Activated CD4-positive, alpha-beta T cell treated with anti-CD3 and anti-CD28 coated beads, Interleukin-2, Interleukin-6, amounts not matched to agents 100 ng/mL and 50 ng/mL, durations not matched to agents 16 hours and 8 hours (primary cell): ENCODE measurements around the gene COBL.

ENCODE experiments used
- DNase-seq: peaks from one replicate; pipeline ENCODE4 v3.0.0-alpha.2; 2020

Gene COBL

DNA sequence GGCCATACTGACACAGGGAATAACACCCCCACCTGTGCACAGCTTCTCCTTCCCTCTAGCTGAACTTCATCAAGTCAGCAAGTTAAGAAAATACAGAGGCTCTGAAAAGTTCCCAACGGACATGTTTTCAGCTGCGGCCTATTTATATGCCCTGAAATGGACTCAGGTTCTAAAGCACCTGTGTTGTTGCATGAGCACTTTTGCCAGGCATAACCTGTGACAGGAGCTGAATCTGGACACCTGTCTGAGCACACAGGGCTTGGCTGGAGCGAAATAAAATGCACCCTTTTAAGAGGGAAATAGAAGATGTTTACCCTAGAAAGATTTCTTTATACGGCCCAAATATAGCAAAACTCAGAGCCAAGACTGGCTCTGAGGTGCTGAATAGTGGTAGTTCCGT, 46.7 kb downstream of the COBL start:
- DNase-seq: no peak

GRCh38 chr7:51269321-51269720, 47.3 kb downstream of the COBL start:
- no peak for DNase-seq

DNA sequence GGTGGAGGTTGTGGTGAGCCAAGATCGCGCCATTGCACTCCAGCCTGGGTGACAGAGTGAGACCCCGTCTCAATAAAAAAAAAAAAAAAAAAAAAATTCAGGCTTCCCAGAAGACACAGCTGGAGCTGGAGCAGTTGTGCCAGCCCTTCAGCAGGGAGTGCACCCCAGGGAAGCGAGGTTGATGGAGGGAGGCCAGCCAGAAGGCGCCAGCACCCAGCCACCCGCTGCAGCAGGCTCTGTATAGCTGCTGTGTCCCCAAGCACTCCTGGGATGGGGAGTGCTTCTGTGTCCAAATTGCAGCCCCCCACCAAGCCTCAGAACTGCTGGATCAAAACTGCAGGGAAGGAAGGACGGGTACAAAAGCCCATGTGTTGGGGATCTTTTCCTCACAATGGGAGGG, 47.8 kb downstream of the COBL start:
- no peak for DNase-seq

- no peak for DNase-seq
Measured at GRCh38 chr7:51267169-51267568, 49.4 kb downstream of the COBL start.

DNA sequence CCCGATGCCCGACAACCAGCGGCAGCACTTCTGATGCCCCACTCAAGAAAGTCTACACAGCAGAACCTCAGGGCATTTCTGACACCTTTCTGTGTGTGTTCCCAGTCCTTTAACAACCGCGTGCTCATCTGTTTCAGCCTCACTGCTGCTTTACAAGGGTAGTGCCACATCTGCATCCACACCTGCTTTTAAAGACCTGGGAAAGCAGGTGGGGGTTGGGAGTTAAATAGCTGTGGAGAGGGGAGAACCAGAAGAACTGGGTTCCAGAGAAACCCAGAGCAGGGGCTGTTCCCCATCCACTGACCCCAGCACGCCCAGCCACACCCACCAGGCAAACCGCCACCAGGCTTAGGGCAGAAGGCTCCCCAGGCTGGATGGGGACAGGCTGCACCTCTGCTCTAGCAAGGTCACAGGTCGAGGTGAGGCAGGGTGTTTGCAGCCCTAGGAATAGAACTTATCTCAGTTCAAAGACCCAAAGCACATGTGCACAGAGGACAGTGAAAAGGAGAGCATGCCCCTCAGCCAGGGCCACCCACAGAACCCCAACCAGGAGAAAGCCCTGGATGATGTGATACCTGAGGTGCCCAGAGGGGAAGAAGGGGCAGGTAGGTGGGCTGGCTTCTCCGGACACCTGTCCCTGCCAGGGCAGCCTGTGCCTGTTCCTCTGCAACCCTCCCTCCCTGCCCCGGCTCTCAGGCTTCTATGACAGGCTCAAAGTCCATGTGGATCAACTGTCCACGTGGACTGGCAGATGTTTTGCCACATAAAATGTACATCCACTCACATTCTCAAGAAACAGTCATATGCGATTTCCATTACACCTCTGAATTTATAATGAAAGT, 51.3 kb downstream of the COBL start:
- no peak for DNase-seq

- DNase-seq: no peak
Measured at GRCh38 chr7:51263631-51264484, 52.8 kb downstream of the COBL start.

GRCh38 chr7:51262796-51263531, 53.6 kb downstream of the COBL start:
- DNase-seq: no peak

GRCh38 chr7:51261950-51262795, 54.4 kb downstream of the COBL start:
- DNase-seq: no peak

DNA sequence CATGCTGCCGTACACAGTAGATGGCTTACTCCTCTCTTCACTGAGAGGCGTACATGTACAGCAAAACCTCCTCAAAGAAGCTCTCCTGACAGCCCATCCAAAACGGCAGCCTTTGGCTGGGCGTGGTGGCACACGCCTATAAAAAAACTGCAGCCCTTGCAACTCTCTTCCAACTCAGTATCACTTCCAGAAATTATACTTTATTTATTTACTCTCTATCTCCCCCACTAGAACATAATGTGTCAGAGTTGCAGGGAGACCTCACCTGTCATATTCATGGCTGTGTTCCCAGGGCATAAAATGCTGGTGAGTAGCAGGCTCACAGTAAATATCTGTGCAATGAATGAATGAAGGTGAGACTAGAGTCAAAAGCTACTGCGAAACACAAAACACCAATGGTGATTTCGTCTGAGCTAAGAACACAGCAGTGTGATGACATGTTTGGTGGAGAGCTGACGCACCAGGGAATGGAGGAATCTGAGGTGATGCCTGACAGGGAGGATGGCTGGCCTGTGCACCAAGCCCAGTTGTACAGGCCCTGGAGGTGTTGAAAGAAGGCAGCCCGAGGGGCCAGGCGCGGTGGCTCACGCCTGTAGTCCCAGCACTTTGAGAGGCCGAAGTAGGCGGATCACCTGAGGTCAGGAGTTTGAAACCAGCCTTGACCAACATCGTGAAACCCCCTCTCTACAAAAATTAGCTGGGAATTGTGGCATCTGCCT, 55.3 kb downstream of the COBL start:
- DNase-seq: no peak

GRCh38 chr7:51260516-51260915, 56.1 kb downstream of the COBL start:
- DNase-seq: no peak

GRCh38 chr7:51259766-51260165, 56.8 kb downstream of the COBL start:
- DNase-seq: no peak

GRCh38 chr7:51256916-51257315, 59.7 kb downstream of the COBL start:
- no peak for DNase-seq

- no peak for DNase-seq
Measured at GRCh38 chr7:51256209-51256781, 60.3 kb downstream of the COBL start.

DNA sequence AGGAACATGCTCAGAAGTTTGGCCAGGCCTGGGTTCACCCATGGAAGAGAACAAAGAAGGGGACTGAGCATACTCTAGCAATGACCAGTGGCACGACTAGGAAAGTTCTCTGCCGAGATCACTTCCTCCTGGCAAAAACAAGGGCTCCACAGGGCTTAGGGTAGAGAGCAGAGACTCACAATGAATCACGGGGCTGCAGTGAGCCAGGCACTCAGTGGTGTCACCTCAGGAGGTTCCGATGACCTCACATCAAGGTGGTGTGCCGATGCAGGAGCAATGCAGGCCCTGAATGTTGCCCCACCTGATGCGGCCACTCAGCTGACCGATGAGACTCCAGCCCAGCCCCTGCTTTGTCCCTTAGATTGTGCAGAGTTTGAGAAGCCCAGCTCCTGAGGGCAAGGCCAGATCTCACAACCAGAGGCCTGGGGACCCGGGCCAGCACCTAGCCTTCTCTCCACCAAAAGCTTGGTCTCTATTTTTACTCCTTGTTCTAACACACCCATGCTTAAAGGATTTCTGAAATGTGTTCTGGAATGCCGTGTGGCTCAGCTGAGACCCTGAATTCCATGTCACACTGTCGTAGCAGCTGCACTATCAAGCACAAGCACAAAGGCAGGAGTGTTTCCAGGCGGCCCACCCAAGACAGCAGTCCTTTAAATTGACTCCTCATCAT, 60.9 kb downstream of the COBL start:
- no peak for DNase-seq

DNA sequence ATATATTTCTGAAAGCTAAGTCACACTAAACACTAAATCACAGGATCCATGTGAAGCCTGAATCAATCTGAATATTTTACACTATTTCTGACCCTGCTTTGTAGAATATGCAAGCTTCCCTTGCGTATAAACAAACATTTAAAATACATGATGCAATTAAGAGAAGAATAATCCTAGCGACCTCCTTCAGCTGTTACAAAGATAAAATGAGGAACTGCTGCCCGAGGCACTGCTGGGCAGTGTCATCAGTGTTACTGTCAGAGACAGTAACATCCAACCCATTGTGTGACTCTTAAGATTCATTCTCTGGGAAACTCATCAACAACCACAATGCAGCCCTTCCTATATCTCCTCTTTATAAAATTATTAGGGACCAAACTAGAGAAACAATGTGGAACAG, 61.6 kb downstream of the COBL start:
- DNase-seq: no peak

DNA sequence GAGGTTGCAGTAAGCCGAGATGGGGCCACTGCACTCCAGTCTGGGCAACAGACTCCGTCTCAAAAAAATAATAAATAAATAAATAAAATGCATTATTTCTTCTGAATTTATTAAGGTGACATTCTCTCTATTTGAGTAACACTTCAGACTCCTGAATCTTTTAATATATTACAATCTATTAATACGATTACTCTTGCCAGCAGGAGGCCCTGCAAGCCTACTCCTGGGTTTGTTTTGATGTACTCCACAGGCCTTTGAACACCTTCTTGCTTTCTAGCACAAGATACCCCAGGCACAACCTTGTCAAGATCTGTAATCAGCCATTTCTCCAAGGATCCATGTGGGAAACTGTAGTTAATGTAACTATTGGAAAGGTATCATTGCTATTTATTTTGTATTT, 63.5 kb downstream of the COBL start:
- DNase-seq: no peak

DNA sequence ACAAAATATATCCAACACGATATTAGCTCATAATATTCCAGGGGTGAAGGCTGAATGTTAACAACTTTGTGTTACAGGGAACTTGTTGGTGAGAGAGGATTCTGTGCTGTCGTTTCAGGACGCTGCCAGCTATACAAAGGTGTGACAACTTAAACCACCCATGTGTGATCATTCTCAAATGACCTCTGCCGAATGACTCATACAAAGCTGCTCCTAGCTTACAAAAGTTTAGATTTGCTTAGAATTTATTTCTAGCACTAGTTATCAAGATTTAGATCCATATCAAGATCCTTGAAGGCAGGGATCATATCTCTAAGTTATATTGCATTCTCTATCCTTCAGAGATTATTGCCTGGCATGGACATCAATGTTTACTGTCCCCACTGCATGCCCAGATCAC, 65.3 kb downstream of the COBL start:
- DNase-seq: no peak

DNA sequence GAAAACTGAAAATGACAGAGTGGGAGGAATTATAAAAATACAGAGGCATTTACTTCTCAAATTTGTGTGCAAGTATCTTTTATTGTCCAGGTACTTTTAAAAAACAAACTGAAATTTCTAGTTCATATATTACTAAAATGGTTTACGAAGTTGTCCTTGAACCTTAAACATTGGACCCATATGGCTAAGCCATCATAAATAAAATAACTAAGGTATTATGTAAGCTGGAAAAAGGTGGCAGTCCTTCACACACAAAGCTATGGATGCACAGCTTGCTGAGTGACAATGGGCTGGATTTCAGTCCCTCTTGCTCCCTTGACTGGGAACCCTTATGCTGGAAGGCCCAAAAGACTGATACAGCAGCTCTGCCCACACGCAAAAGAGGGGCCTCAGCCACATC, 66.1 kb downstream of the COBL start:
- DNase-seq: no peak

DNA sequence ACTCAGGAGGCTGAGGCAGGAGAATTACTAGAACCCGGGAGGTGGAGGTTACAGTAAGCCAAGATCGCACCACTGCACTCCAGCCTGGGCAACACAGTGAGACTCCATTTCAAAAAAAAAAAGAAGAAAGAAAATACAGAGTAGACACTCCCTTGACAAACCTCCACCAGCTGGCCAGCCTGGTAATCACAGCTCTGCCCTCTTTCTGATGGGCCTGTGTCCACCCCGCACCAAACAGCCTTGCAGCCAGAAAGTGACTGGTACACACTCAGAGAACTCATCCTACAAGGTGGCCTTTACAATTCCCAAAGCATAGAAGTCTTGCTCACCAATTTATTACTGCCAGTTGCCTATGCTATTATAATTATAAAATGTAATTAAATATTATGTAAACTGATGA, 66.6 kb downstream of the COBL start:
- no peak for DNase-seq

GRCh38 chr7:51249187-51249945, 67.2 kb downstream of the COBL start:
- DNase-seq: no peak
